Breast epithelium (tissue), 4 donors: ENCODE data around the gene KIF26B. TPM values are rescaled to one million over a fixed set of nuclear protein-coding genes. Genes with fewer than 3 reads are reported as not detected.

ENCODE experiments used
- DNase-seq, 2 donors: peaks; one replicate each; pipeline ENCODE4 v3.0.0-alpha.2; 2019; ENCODE audit warnings: low spot score in 2 of 2
- H3K27ac ChIP-seq, 2 donors: fragments of 200-600 bp; sonication (generic) in 1 of 2; one replicate each; pipeline ENCODE4 v1.5.1; 2016 to 2019; ENCODE audit warnings: mild to moderate bottlenecking in 1 of 2
- H3K27me3 ChIP-seq, 2 donors: fragments of 200-600 bp; sonication (generic) in 1 of 2; one replicate each; pipeline versions ENCODE4 v1.5.1 to v1.6.0; 2017 to 2019; ENCODE audit warnings: control low read depth in 1 of 2, mild to moderate bottlenecking in 1 of 2
- H3K36me3 ChIP-seq: fragments of 200-600 bp; one replicate; pipeline ENCODE4 v1.5.1; 2019
- H3K4me1 ChIP-seq, 2 donors: fragments of 200-600 bp; sonication (generic); one replicate each; pipeline ENCODE4 v1.5.1; 2016 to 2019; ENCODE audit warnings: control low read depth in 1 of 2
- H3K4me3 ChIP-seq, 3 donors: fragments of 200-600 bp; sonication (generic); 1 replicate in 2 of 3; 2 replicates in 1 of 3; pipeline ENCODE4 v1.5.1; 2016 to 2019; ENCODE audit warnings: mild to moderate bottlenecking in 3 of 3, moderate library complexity in 2 of 3
- H3K9me3 ChIP-seq, 2 donors: fragments of 200-600 bp; sonication (generic) in 1 of 2; one replicate each; pipeline ENCODE4 v1.5.1; 2016 to 2019; ENCODE audit warnings: control low read depth in 1 of 2
- CTCF ChIP-seq, 3 donors: fragments of 450-650 bp; IDR thresholded peaks; one replicate each; pipeline ENCODE4 v1.5.1; 2016 to 2017; ENCODE audit warnings: antibody characterized with exemption in 3 of 3, mild to moderate bottlenecking in 3 of 3, moderate library complexity in 3 of 3
- POLR2A ChIP-seq: fragments of 450-650 bp; IDR thresholded peaks from one replicate; pipeline ENCODE4 v1.6.1; 2016; ENCODE audit warnings: antibody characterized with exemption, mild to moderate bottlenecking, moderate library complexity
- POLR2AphosphoS5 ChIP-seq, 3 donors: sonication (generic); formaldehyde crosslinking; IDR thresholded peaks; one replicate each; pipeline ENCODE4 v1.6.1; 2017; ENCODE audit warnings: antibody characterized with exemption in 3 of 3
- intact Hi-C: fragments of 100-400 bp; cut with DNase I; formaldehyde crosslinking; loops from one replicate; pipeline ENCODE4 v1.15.1; 2023; ENCODE audit warnings: low total_unique reads
- total RNA-seq, 3 donors: library from RNA; depleted of rRNA; stranded (reverse); fragments of >200 nt; gene quantifications; one replicate each; pipeline ENCODE4 v1.1.0, GENCODE V29; 2016

KIF26B gene
- total RNA-seq, 3 donors from 2014 or later: 0.32 to 1.0 (median 0.33) TPM

GRCh38 chr1:245652660-245653427, 498.1 kb downstream of the KIF26B start:
- no peak for DNase-seq
- TF ChIP-seq POLR2A (no peak), POLR2AphosphoS5 (IDR thresholded peaks at IDR 0.05) (no peak), CTCF (IDR thresholded peaks at IDR 0.05) (no peak)
- H3K9me3 ChIP-seq: no peaks in the 10 kb centered on the region
- H3K36me3 ChIP-seq: no peaks in the 10 kb centered on the region
- intact Hi-C loops: no loop called here
- H3K4me3 ChIP-seq: no peak overlapping the region
- no peaks in the 10 kb centered on the region for H3K27me3 ChIP-seq
- no peaks in the 10 kb centered on the region for H3K4me1 ChIP-seq
- no peak overlapping the region for H3K27ac ChIP-seq

- Histone ChIP-seq H3K27ac (no peak overlapping the region), H3K36me3 (no peaks in the 10 kb centered on the region), H3K9me3 (no peaks in the 10 kb centered on the region), H3K27me3 (no peaks in the 10 kb centered on the region), H3K4me1 (no peaks in the 10 kb centered on the region), H3K4me3 (no peak overlapping the region)
- no peak for TF ChIP-seq CTCF (IDR thresholded peaks at IDR 0.05)
- TF ChIP-seq POLR2AphosphoS5 (IDR thresholded peaks at IDR 0.05): no peak
- no peak for TF ChIP-seq POLR2A
- intact Hi-C loops: no loop called here
- DNase-seq: no peak
Observed at GRCh38 chr1:245654460-245655050, 499.8 kb downstream of the KIF26B start.

GRCh38 chr1:245656189-245656717, 501.5 kb downstream of the KIF26B start:
- no peaks in the 10 kb centered on the region for H3K9me3 ChIP-seq
- no peaks in the 10 kb centered on the region for H3K27me3 ChIP-seq
- DNase-seq: no peak
- no peaks in the 10 kb centered on the region for H3K4me1 ChIP-seq
- no peaks in the 10 kb centered on the region for H3K36me3 ChIP-seq
- no peak overlapping the region for H3K4me3 ChIP-seq
- intact Hi-C loops: no loop called here
- no peak for TF ChIP-seq CTCF (IDR thresholded peaks at IDR 0.05)
- no peak for TF ChIP-seq POLR2AphosphoS5 (IDR thresholded peaks at IDR 0.05)
- TF ChIP-seq POLR2A: no peak
- no peak overlapping the region for H3K27ac ChIP-seq

GRCh38 chr1:245657371-245657770, 502.6 kb downstream of the KIF26B start:
- intact Hi-C loops: no loop called here

GRCh38 chr1:245663373-245663772, 508.6 kb downstream of the KIF26B start:
- intact Hi-C loops: no loop called here
- DNase-seq: no peak
- H3K36me3 ChIP-seq: no peaks in the 10 kb centered on the region
- no peaks in the 10 kb centered on the region for H3K9me3 ChIP-seq
- no peaks in the 10 kb centered on the region for H3K27me3 ChIP-seq
- H3K4me3 ChIP-seq: no peak overlapping the region
- TF ChIP-seq POLR2A (no peak), POLR2AphosphoS5 (IDR thresholded peaks at IDR 0.05) (no peak), CTCF (IDR thresholded peaks at IDR 0.05) (no peak)
- H3K27ac ChIP-seq: no peak overlapping the region
- no peaks in the 10 kb centered on the region for H3K4me1 ChIP-seq

More at GRCh38 chr1:245657371-245657770, 502.6 kb downstream of the KIF26B start:
- TF ChIP-seq POLR2AphosphoS5 (IDR thresholded peaks at IDR 0.05) (no peak), POLR2A (no peak)
- H3K27me3 ChIP-seq: no peaks in the 10 kb centered on the region
- no peak for DNase-seq
- no peak overlapping the region for H3K27ac ChIP-seq
- no peaks in the 10 kb centered on the region for H3K4me1 ChIP-seq
- H3K9me3 ChIP-seq: no peaks in the 10 kb centered on the region
- no peaks in the 10 kb centered on the region for H3K36me3 ChIP-seq
- no peak overlapping the region for H3K4me3 ChIP-seq
